A549 (cell line): ENCODE data around the gene GRK3.

Experiments used
- RAD21 ChIP-seq, 2 experiments: fragments of >200 bp in 1 of 2; sonication (Bioruptor Twin) in 1 of 2; formaldehyde crosslinking in 1 of 2; IDR thresholded peaks in 1 of 2; conservative IDR thresholded peaks in 1 of 2; 2 replicates in 1 of 2; 3 replicates in 1 of 2; pipeline ENCODE4 v1.6.1; 2012 to 2018; ENCODE audit warnings: inconsistent platforms in 1 of 2
- RCOR1 ChIP-seq: fragments of 150-350 bp; IDR thresholded peaks from 2 replicates; pipeline ENCODE4 v1.6.1; 2014; ENCODE audit warnings: antibody characterized with exemption, low read length, low read depth
- SMC3 ChIP-seq: fragments of >200 bp; sonication (Bioruptor Twin); formaldehyde crosslinking; IDR thresholded peaks from 3 replicates; pipeline ENCODE4 v1.6.1; 2018; ENCODE audit warnings: inconsistent platforms
- SREBF2 ChIP-seq: fragments of 450-650 bp; IDR thresholded peaks from 2 replicates; pipeline ENCODE4 v1.6.1; 2014; ENCODE audit warnings: mild to moderate bottlenecking, moderate library complexity
- TF ChIP-seq, protein P1 (sequence below): fragments of >200 bp; sonication (Bioruptor Twin); formaldehyde crosslinking; IDR thresholded peaks from 3 replicates; pipeline ENCODE4 v1.5.1; 2016
- TF ChIP-seq, protein P2 (sequence below): IDR thresholded peaks from 2 replicates; pipeline ENCODE4 v1.6.1; 2012

DNA sequence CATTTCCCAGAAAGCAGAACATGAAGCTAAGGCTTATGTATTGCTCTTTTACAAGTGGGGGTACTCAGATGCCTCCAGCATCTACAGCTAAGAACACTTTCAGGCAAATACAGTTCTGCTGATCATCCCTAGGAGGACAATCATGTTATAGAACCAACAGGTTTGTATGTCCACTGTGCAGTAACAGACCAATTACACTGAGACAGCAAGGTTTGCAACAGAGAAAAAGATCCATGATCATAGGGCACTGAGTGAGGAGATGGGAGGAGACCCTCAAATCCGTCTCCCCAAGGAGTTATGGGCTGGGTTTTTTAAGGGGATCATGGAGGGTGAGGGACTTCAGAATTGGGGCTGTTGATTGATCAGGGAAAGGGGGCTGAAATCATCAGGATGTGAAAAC, 39.1 kb upstream of the GRK3 start:
- TF ChIP-seq RCOR1, result no peak
- no peak for TF ChIP-seq RAD21 (conservative IDR thresholded peaks at IDR 0.05 in 1 of 2, IDR thresholded peaks at IDR 0.05 in 1 of 2)
- TF ChIP-seq, protein P1, sequence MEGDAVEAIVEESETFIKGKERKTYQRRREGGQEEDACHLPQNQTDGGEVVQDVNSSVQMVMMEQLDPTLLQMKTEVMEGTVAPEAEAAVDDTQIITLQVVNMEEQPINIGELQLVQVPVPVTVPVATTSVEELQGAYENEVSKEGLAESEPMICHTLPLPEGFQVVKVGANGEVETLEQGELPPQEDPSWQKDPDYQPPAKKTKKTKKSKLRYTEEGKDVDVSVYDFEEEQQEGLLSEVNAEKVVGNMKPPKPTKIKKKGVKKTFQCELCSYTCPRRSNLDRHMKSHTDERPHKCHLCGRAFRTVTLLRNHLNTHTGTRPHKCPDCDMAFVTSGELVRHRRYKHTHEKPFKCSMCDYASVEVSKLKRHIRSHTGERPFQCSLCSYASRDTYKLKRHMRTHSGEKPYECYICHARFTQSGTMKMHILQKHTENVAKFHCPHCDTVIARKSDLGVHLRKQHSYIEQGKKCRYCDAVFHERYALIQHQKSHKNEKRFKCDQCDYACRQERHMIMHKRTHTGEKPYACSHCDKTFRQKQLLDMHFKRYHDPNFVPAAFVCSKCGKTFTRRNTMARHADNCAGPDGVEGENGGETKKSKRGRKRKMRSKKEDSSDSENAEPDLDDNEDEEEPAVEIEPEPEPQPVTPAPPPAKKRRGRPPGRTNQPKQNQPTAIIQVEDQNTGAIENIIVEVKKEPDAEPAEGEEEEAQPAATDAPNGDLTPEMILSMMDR, result no peak
- no peak for TF ChIP-seq SMC3
- TF ChIP-seq SREBF2, result no peak
- TF ChIP-seq, protein P2, sequence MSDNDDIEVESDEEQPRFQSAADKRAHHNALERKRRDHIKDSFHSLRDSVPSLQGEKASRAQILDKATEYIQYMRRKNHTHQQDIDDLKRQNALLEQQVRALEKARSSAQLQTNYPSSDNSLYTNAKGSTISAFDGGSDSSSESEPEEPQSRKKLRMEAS, result no peak
